Dendritic cell treated with granulocyte-macrophage colony-stimulating factor and Interleukin-4, amounts not matched to agents 40 ng/mL and 50 ng/mL, for 4 days (primary cell): ENCODE data around the gene SBDS.

Experiments
- H3K27ac Mint-ChIP-seq: one replicate; pipeline ENCODE4 v1.8.0; 2022; ENCODE audit warnings: mild to moderate bottlenecking, mixed read lengths
- H3K27me3 Mint-ChIP-seq: one replicate; pipeline ENCODE4 v1.8.0; 2022; ENCODE audit warnings: mild to moderate bottlenecking, mixed read lengths
- H3K36me3 Mint-ChIP-seq: one replicate; pipeline ENCODE4 v1.8.0; 2022; ENCODE audit warnings: low read depth, mixed read lengths
- H3K4me1 Mint-ChIP-seq: one replicate; pipeline ENCODE4 v1.8.0; 2022; ENCODE audit warnings: low read depth, mixed read lengths
- H3K4me3 Mint-ChIP-seq: one replicate; pipeline ENCODE4 v1.8.0; 2022; ENCODE audit warnings: mild to moderate bottlenecking, moderate library complexity, mixed read lengths
- H3K9me3 Mint-ChIP-seq: one replicate; pipeline ENCODE4 v1.8.0; 2022; ENCODE audit warnings: mixed read lengths
- intact Hi-C: fragments of 100-400 bp; cut with micrococcal nuclease; formaldehyde crosslinking; loops from one replicate; pipeline ENCODE4 v1.15.0; 2022

SBDS gene

GRCh38 chr7:66939325-66939724, 56.1 kb downstream of the SBDS start:
- peaks cover 68% of the 10 kb centered on the region for H3K36me3 Mint-ChIP-seq

DNA sequence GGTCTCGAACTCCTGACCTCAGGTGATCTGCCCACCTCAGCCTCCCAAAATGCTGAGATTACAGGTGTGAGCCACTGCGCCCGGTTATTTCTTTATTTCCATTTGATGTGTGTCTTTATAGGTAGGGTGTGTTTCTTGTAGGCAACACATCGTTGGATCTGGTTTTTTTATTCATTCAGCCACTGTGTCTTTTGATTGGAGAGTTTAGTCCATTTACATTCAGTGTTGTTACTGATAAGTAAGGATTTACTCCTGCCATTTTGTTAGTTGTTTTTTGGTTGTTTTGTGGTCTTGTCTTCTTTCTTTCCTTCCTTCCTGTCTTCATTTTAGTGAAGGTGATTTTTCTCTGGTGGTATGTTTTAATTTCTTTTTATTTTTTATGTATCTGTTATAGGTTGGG, 57.4 kb downstream of the SBDS start:
- peaks cover 10% of the 10 kb centered on the region for H3K9me3 Mint-ChIP-seq
- peaks cover 38% of the 10 kb centered on the region for H3K4me1 Mint-ChIP-seq
- H3K4me3 Mint-ChIP-seq, result no peak overlapping the region
- intact Hi-C loops, result no loop called here
- H3K27ac Mint-ChIP-seq, result no peak overlapping the region
- H3K36me3 Mint-ChIP-seq, result peaks cover 54% of the 10 kb centered on the region
- H3K27me3 Mint-ChIP-seq, result no peaks in the 10 kb centered on the region

More at GRCh38 chr7:66939325-66939724, 56.1 kb downstream of the SBDS start:
- Mint-ChIP-seq H3K27me3 (no peaks in the 10 kb centered on the region), H3K4me3 (no peak overlapping the region), H3K27ac (no peak overlapping the region), H3K9me3 (peaks cover 10% of the 10 kb centered on the region), H3K4me1 (peaks cover 30% of the 10 kb centered on the region)
- intact Hi-C loops, result no loop called here
